GM19395 (cell line): ENCODE measurements around the gene ITGBL1.
A peak's percentile ranks its signal among the peaks of the same experiment; 100 is the strongest.

ENCODE experiments used
- ATAC-seq: cut with Tn5 transposase; IDR thresholded peaks from one replicate; pipeline ENCODE4 v1.9.1; 2021; ENCODE audit warnings: mild to moderate bottlenecking, moderate library complexity; ENCODE audit not compliant: unreplicated experiment

ITGBL1 gene, protein sequence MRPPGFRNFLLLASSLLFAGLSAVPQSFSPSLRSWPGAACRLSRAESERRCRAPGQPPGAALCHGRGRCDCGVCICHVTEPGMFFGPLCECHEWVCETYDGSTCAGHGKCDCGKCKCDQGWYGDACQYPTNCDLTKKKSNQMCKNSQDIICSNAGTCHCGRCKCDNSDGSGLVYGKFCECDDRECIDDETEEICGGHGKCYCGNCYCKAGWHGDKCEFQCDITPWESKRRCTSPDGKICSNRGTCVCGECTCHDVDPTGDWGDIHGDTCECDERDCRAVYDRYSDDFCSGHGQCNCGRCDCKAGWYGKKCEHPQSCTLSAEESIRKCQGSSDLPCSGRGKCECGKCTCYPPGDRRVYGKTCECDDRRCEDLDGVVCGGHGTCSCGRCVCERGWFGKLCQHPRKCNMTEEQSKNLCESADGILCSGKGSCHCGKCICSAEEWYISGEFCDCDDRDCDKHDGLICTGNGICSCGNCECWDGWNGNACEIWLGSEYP

GRCh38 chr13:101452519-101453485, at the start of gene ITGBL1:
Gene ITGBL1, plus strand, starts transcription at chr13:101452675. Its CDS starts 159 bp downstream, at chr13:101452834.
- ATAC-seq, result peak; percentile 82

GRCh38 chr13:101406791-101407190, 45.7 kb upstream of the ITGBL1 start:
- no peak for ATAC-seq

DNA sequence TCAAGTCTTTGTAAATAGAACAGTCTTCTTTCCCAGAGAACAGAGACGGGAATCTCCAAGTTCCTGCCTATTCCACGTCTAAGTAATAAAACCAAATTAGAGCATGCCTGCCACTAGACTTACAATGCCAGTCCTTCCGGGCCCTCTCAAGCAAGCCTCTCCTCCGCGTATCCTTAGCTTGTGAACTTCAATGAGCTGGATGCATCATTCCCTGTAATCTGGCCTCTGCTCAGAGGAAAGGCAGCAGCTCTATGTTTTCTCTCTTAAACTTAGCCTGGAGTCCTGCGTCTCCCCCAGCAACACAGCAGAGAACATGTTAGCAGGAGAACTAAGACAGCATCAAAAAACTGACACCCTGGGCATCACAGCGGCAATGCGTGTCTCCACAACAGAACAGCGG, 44.3 kb upstream of the ITGBL1 start:
- ATAC-seq, result no peak

- no peak for ATAC-seq
These were observed 43.4 kb upstream of the ITGBL1 start for GRCh38 chr13:101408992-101409656.

DNA sequence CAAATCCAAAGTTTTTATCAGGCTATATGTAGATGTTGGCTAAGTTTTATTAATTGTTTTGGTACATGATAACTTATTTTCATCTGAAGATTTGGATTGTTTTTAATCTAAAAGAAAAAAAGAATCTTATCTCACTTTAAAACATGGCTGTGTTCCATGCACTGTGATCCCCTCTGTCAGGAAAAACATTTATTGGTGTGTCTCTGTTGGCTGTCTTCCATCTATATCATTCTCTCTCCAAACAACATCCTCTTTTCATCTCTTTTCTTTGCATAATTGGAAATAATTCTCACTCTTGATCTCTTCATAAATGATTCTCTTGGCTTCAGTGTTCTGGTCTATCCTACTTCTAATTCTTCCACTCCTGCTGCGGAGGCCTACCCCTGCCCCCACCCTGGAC, 40.4 kb upstream of the ITGBL1 start:
- no peak for ATAC-seq

DNA sequence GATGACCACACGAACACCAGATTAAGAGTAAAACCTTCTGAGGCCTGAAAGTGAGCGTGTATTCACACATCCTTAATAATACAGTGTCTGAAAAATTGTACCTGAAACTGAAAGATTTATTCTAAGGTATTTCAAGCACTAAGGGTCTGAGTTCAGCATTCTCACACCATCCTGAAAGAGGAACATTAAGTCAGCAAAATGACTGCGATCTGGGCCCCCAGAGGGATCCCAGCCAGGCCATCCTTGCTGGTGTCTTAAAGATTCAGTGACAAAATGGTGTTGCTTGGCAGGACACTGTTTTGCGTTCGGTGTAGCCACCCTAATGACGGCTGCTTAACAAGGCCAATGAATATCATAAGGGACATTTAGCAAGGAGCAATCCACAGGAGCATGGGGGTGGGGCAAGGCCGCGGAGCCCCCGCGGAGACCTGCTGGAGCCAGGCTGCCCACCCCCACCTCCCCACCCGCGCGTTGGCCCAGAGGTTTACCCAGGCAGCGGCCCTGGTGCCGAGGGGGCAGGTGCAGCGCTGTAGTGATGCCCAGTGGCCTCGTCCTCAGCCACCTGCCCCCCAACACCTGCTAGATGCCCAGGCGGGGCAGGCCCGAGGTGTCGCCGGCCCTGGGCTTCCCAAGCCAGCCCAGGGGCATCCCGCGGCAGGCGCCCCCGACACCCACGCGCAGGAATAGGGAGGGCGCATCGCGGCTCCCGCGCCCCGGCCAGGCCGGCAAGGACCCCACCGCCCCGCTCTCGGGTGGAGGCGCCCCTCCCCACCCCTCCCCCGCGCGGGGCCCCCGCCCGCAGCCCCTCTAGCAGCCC, 36.9 kb upstream of the ITGBL1 start:
- ATAC-seq, result peak; percentile 77

- ATAC-seq, result peak; percentile 48
These were observed 36.1 kb upstream of the ITGBL1 start, which contains the start of gene NALCN for GRCh38 chr13:101416181-101417042. Gene NALCN, minus strand, starts transcription at chr13:101416508. Its CDS starts 17,382 bp downstream, at chr13:101399126.

GRCh38 chr13:101417043-101417406, 35.5 kb upstream of the ITGBL1 start:
- ATAC-seq, result no peak

DNA sequence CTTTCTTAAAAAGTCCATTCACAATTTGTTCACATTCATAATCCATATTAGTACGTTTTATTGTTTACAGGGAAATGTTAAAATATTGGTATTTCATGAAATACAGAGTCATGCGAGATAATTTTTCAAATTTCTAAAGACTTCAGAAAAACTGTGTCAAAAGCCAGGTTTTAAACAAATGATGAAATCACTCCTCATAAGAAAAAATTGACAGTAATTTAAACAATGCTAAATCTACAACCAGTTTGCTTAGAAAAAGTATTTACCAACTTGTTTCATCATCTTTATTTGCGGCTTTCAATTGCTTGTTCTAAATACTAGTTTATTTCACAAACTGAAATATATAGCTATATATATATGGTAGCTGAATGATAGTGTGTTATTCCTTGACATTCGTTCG, 35.0 kb upstream of the ITGBL1 start:
- ATAC-seq, result no peak

GRCh38 chr13:101423872-101424271, 28.6 kb upstream of the ITGBL1 start:
- ATAC-seq, result no peak

DNA sequence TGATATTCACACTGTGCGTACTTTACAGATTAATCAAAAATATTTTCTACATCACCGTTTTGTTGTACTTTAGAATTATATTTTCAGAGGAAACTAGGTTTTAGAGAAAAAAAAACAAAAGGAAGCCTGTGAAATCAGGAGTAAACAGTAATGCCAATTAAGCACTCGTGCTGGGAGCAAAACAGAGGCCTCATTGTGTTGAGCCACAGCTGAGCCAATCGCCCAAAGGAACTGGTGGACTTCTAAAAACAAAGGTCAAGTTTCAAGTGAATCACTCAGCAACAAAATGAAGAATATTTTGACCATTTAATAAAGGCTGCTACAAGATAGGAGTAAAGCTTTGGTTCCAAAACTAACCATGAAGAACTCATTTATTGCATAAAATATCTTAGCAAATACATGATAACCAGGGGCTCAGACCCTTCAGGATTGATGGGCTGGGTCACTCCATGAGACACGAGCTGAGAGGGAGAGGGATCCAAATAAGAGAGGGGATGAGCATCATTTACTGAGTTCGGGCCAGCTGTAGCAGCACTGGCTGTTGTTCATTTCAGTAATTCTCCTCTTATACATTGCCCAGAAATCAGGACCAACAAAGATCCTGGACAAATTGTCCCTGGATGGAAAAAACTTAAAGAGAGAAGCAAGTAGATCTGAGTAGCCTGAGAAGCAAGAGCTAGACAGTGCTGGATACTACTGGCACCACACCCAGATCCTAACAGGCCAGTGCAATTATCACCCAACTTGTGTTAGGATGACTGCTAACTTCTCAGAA, 27.9 kb upstream of the ITGBL1 start:
- no peak for ATAC-seq

DNA sequence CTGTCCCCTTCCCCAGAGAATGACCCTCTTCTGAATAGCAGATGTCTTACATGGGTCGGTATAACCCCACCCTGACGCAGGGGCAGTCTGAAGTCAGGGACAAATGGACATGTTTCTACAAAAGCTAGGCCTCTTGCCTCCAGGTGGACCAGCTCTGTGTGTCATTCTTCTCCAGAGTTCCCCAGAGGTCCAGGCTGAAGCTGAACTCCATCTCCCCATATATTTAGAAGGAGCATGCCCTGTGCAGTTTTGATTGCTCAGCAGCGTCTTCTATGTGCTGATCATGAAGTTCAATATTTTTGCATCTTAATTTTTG, 27.4 kb upstream of the ITGBL1 start:
- no peak for ATAC-seq

- no peak for ATAC-seq
These were observed 26.9 kb upstream of the ITGBL1 start for GRCh38 chr13:101425623-101426022.

DNA sequence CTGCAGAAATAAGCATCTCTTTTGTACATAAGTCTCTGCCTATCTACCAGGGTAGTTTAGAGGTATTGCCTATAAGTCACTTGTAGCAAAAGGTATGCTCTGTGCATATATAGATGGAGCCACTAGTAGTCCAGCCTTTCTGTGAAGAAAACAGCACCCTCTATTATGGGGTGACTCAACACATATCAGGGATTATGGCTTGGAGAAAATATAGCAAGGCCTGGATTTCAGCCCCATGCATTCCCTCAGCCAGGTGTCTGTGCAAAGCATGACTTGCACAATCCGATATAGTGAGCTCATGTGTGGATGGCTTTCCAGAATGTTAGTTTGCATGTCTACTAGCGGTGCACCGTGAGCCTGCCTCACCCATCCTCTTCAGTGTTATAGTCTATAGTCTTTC, 22.7 kb upstream of the ITGBL1 start:
- ATAC-seq, result no peak

DNA sequence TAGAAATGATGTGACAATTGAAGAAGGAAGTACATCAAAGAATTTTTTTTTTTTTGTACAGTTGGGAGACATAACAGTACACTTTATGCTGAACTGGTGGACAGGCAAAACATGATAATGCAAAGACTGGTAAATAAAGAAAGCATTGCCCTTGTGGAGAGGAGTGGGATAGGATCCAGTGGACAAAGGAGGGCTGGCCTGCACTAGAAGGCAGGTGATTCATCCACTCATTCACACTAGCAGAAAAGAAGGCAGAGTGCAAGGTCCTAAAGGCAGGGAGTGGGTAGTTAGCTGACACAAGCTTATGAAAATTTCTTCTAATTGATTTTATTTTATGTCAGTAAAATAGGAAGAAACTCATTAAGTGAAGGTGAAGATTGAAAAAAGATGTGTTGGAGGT, 18.6 kb upstream of the ITGBL1 start:
- ATAC-seq, result no peak

- no peak for ATAC-seq
These were observed 18.0 kb upstream of the ITGBL1 start for GRCh38 chr13:101434486-101434885.

- ATAC-seq, result no peak
These were observed 4.6 kb upstream of the ITGBL1 start for GRCh38 chr13:101447852-101448251.
